ENCODE measurements around the gene OGFOD2. TPM values are rescaled to one million over a fixed set of nuclear protein-coding genes. Genes with fewer than 3 reads are reported as not detected.

OGFOD2 gene
- total and polyA plus RNA-seq, 9 of the 15 experiments (the other 6 are each of a cell fraction or from before 2014, with no cell fraction given): 1.4 to 111 (median 18.5) TPM

DNA sequence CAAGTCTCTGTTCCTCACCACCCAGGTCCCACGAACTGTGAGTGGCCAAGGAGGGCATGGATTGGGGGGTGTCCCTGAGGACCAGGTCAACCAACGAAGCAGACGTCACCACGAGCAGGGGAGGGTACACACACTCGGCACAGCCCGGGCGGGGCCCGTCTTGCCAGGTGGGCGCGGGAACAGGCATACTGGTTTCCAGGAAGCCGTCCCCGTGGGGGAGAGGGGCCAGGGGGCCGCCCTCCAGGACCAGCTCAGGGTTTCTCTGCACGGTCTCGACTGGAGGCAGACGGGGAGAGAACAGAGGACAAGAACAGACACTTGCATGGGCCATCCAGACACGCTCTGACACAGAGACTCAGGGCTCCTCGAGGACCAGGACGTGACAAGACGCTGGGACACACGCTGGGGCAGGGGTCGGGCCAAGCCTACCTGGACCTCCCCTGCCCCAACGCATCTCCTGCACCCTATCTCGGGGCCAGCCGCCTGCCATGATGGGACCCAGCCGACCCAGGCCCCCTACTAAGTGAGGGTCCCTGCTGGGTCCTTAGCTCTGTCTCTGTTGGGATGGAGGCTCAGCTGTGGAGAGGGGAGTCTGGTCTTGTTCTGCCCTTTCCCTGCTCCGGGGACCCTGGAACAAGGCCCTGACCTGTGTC is 16.7 kb downstream of the OGFOD2 start:
- intact Hi-C loops (cut with micrococcal nuclease): no loop called here
- no peak overlapping the region for H3K4me2 ChIP-seq (ENCODE audit: insufficient read depth, low read length)
- no peak for FAIRE-seq
- no peak overlapping the region for H3K27ac ChIP-seq (ENCODE audit: extremely low read depth, low read depth, low read length)
- no peak overlapping the region for H2AFZ ChIP-seq (ENCODE audit: low read depth, low read length)
- H3K9me1 ChIP-seq (ENCODE audit: control insufficient read depth, insufficient read depth, low read length): no peaks in the 10 kb centered on the region
- ATAC-seq: no peak
- H3K4me1 ChIP-seq (replicated peaks in 1 of 2; ENCODE audit: control insufficient read depth in 2 of 2, insufficient read depth in 2 of 2, low read length in 2 of 2): peaks cover 0 to 56% of the 10 kb centered on the region in 2 experiments; a peak in 2 of 5 replicates
- TF ChIP-seq POLR2G (IDR thresholded peaks at IDR 0.05; ENCODE audit: low read depth, low read length) (peak; percentile 21), AFF1 (IDR thresholded peaks at IDR 0.05; ENCODE audit: low read depth in 1 of 2, partially characterized antibody in 2 of 2) (no peak)
- no peaks in the 10 kb centered on the region for H3K79me2 ChIP-seq (ENCODE audit: control insufficient read depth, insufficient read depth, low read length)
- 46% methylated on average over 21 of the region's 27 CpGs for whole genome bisulfite sequencing (ENCODE audit: insufficient coverage, low coverage, missing lambda C conversion rate)
- DNase-seq (ENCODE audit: extremely low read depth in 1 of 4, low spot score in 3 of 4): no peak
- BruUV-seq (replicated peaks): no TSS peak
- H3K36me3 ChIP-seq (ENCODE audit: control insufficient read depth, insufficient read depth, low read length): 0 out of 3 replicates have a peak, but pooled peaks cover 3% of the 10 kb centered on the region
- in situ Hi-C loops (cut with MboI): no loop called here
- H3K4me3 ChIP-seq: no peak overlapping the region
- no peaks in the 10 kb centered on the region for H3K9me3 ChIP-seq (replicated peaks; ENCODE audit: control insufficient read depth, insufficient read depth, low read depth, low read length)
- ChIA-PET POLR2A (interaction anchor here (0.6 to 1.3 kb wide), 6 partner anchors 9 to 1560 kb away, joined by 3 to 4 read pairs (median 4); no protein-coding TSS in a partner anchor), CTCF (ENCODE audit: low intra/inter-chr PET ratio) (no interaction called here)
- no peaks in the 10 kb centered on the region for H4K20me1 ChIP-seq (replicated peaks; ENCODE audit: control insufficient read depth, insufficient read depth, low read length)
- no peaks in the 10 kb centered on the region for H3K27me3 ChIP-seq (ENCODE audit: control insufficient read depth in 2 of 2, insufficient read depth in 2 of 2, low read length in 2 of 2)
- peak overlapping the region in 1 of 2 experiments; percentile 55; a peak in 1 of 4 replicates for H3K9ac ChIP-seq (ENCODE audit: insufficient read depth in 1 of 2, low read depth in 2 of 2, low read length in 2 of 2)

Measured in K562 (cell line).